Activated naive CD4-positive, alpha-beta T cell treated with anti-CD3 and anti-CD28 coated beads, Interleukin-2, amount 50 U/mL, for 16 hours (primary cell): ENCODE results near the gene RPL5.
"Not testable (repeated sequence)": the region's sequence is repeated elsewhere in the genome, so short reads cannot be mapped to it uniquely, and the experiment has no call there.

Experiments
- DNase-seq: peaks from one replicate; pipeline ENCODE4 v3.0.0-alpha.2; 2020

Gene RPL5

GRCh38 chr1:92831762-92832536 lies at the start of gene RPL5:
Gene RPL5 (plus strand): TSS chr1:92832040. CDS start chr1:92832115, 75 bp downstream.
- DNase-seq, result peak; percentile 96

- DNase-seq, result not testable (repeated sequence)
Measured at GRCh38 chr1:92783550-92783949, 48.3 kb upstream of the RPL5 start.

- DNase-seq, result no peak
Measured at GRCh38 chr1:92784021-92784638, 47.7 kb upstream of the RPL5 start.

GRCh38 chr1:92784639-92785500 lies 47.0 kb upstream of the RPL5 start, which contains the start of gene EVI5:
Gene EVI5 (minus strand): TSS chr1:92785108. CDS start chr1:92736546, 48,562 bp downstream.
- peak; percentile 77 for DNase-seq

- no peak for DNase-seq
Measured at GRCh38 chr1:92786111-92786901, 45.5 kb upstream of the RPL5 start.

- DNase-seq, result no peak
Measured at GRCh38 chr1:92790081-92790480, 41.8 kb upstream of the RPL5 start.

GRCh38 chr1:92790867-92791266 lies 41.0 kb upstream of the RPL5 start:
- no peak for DNase-seq

- DNase-seq, result no peak
Measured at GRCh38 chr1:92791487-92792066, 40.3 kb upstream of the RPL5 start.

GRCh38 chr1:92792340-92792782 lies 39.5 kb upstream of the RPL5 start:
- DNase-seq, result no peak

- no peak for DNase-seq
Measured at GRCh38 chr1:92795166-92795565, 36.7 kb upstream of the RPL5 start.

GRCh38 chr1:92797297-92797696 lies 34.5 kb upstream of the RPL5 start:
- DNase-seq, result no peak

GRCh38 chr1:92797961-92798360 lies 33.9 kb upstream of the RPL5 start:
- DNase-seq, result no peak

GRCh38 chr1:92803140-92803887 lies 28.5 kb upstream of the RPL5 start:
- DNase-seq, result no peak

GRCh38 chr1:92804721-92805201 lies 27.1 kb upstream of the RPL5 start:
- DNase-seq, result peak; percentile 14

GRCh38 chr1:92805216-92805615 lies 26.6 kb upstream of the RPL5 start:
- no peak for DNase-seq

- DNase-seq, result no peak
Measured at GRCh38 chr1:92808381-92808780, 23.5 kb upstream of the RPL5 start.

- no peak for DNase-seq
Measured at GRCh38 chr1:92816732-92817131, 15.1 kb upstream of the RPL5 start.

GRCh38 chr1:92817137-92817697 lies 14.6 kb upstream of the RPL5 start:
- DNase-seq, result no peak

GRCh38 chr1:92817986-92818764 lies 13.7 kb upstream of the RPL5 start:
- no peak for DNase-seq

GRCh38 chr1:92820024-92820423 lies 11.8 kb upstream of the RPL5 start:
- DNase-seq, result no peak
